ENCODE results near the gene GBX1.

DNA sequence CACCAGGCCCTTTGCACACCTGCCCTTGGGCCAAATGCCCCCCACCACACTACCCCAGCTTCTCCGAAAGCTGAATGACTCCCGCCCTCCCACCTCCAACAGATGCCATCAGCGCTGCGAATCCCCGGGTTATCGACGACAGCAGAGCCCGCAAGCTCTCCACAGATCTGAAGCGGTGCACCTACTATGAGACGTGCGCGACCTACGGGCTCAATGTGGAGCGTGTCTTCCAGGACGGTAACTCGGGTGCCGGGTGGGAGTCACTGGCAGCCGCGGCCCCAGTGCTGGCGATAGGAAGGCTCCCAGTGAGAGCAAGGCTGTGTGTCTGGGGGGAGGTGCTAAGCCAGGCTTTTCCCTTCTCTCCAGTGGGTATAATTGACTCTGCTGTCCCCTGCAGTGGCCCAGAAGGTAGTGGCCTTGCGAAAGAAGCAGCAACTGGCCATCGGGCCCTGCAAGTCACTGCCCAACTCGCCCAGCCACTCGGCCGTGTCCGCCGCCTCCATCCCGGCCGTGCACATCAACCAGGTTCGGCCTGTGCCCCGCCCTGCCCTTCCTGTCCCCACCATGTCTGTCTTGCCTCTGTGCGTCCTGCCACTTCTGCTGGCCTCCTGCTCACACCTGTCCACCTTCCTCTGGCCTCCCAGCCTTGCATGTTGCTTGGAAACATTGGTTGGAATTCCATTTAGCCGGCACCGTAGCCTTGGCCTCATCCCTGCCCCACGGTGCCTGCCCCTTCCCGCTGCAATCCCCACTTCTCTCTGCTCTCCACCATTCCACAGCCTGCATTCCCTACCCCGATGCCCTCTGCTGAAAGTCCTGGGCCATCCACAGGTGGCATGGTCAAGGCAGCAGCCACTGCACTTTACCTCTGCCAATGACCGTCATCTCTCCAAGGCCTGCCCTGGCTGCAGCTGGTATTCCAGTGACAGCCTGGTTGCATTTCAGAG lies 49.1 kb downstream of the GBX1 start:
- TF ChIP-seq, protein P1, sequence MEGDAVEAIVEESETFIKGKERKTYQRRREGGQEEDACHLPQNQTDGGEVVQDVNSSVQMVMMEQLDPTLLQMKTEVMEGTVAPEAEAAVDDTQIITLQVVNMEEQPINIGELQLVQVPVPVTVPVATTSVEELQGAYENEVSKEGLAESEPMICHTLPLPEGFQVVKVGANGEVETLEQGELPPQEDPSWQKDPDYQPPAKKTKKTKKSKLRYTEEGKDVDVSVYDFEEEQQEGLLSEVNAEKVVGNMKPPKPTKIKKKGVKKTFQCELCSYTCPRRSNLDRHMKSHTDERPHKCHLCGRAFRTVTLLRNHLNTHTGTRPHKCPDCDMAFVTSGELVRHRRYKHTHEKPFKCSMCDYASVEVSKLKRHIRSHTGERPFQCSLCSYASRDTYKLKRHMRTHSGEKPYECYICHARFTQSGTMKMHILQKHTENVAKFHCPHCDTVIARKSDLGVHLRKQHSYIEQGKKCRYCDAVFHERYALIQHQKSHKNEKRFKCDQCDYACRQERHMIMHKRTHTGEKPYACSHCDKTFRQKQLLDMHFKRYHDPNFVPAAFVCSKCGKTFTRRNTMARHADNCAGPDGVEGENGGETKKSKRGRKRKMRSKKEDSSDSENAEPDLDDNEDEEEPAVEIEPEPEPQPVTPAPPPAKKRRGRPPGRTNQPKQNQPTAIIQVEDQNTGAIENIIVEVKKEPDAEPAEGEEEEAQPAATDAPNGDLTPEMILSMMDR (conservative IDR thresholded peaks at IDR 0.05) = no peak
- no peak for TF ChIP-seq ZFX (IDR thresholded peaks at IDR 0.05)
